Measurements from ENCODE around the gene GRAMD2B. TPM values are rescaled to one million over a fixed set of nuclear protein-coding genes. Genes with fewer than 3 reads are reported as not detected.

GRAMD2B gene
- total RNA-seq, 1 donor from 2014 or later: 32.1 TPM

DNA sequence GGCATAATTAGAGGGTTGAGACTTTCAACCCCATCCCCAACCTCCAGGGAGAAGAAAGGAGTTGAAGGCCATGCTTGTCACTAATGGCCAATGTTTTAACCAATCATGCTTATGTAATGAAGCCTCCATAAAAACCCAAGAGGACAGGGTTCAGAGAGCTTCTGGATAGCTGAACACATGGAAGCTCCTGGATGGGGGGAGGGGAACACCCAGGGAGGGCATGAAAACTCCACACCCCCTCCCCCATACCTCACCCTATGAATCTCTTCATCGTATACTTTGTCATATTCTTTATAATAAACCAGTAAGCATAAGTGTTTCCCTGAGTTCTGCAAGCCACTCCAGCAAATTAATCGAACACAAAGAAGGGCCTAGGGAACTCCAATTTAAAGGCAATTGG, 90.1 kb downstream of the GRAMD2B start:
- no peak for DNase-seq (ENCODE audit: low spot score, unreplicated experiment)
- no peak overlapping the region for H3K4me3 Mint-ChIP-seq (ENCODE audit: low read depth)
- peaks cover 10% of the 10 kb centered on the region for H3K4me1 Mint-ChIP-seq (ENCODE audit: low read depth)
- H3K36me3 Mint-ChIP-seq (ENCODE audit: insufficient read depth): no peaks in the 10 kb centered on the region
- no peak overlapping the region for H3K27ac Mint-ChIP-seq
- TF ChIP-seq, protein P1, sequence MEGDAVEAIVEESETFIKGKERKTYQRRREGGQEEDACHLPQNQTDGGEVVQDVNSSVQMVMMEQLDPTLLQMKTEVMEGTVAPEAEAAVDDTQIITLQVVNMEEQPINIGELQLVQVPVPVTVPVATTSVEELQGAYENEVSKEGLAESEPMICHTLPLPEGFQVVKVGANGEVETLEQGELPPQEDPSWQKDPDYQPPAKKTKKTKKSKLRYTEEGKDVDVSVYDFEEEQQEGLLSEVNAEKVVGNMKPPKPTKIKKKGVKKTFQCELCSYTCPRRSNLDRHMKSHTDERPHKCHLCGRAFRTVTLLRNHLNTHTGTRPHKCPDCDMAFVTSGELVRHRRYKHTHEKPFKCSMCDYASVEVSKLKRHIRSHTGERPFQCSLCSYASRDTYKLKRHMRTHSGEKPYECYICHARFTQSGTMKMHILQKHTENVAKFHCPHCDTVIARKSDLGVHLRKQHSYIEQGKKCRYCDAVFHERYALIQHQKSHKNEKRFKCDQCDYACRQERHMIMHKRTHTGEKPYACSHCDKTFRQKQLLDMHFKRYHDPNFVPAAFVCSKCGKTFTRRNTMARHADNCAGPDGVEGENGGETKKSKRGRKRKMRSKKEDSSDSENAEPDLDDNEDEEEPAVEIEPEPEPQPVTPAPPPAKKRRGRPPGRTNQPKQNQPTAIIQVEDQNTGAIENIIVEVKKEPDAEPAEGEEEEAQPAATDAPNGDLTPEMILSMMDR (IDR thresholded peaks at IDR 0.05; ENCODE audit: unreplicated experiment): no peak
- H3K27me3 Mint-ChIP-seq: no peaks in the 10 kb centered on the region
- no peaks in the 10 kb centered on the region for H3K9me3 Mint-ChIP-seq (ENCODE audit: low read depth)

DNA sequence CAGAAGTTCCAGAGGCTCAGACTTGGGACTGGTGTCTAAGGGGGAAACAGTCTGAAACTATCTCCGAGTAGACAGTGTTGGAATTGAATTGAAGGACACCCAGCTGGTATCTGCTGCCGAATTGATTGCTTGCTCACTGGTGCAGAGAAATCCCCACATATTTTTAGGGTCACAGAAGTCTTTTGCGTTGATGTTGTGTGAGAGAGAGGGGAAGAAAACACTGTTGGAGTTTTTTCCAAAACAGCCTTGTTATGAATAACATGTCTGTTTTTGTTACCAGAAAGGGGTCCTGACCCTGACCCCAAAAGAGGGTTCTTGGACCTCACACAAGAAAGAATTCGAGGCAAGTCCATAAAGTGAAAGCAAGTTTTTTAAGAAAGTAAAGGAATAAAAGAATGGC, 90.5 kb downstream of the GRAMD2B start:
- TF ChIP-seq, protein P1 (IDR thresholded peaks at IDR 0.05; ENCODE audit: unreplicated experiment): no peak
- Mint-ChIP-seq H3K27ac (no peak overlapping the region), H3K4me1 (ENCODE audit: low read depth) (peaks cover 10% of the 10 kb centered on the region), H3K9me3 (ENCODE audit: low read depth) (no peaks in the 10 kb centered on the region), H3K4me3 (ENCODE audit: low read depth) (no peak overlapping the region), H3K27me3 (no peaks in the 10 kb centered on the region), H3K36me3 (ENCODE audit: insufficient read depth) (no peaks in the 10 kb centered on the region)
- no peak for DNase-seq (ENCODE audit: low spot score, unreplicated experiment)

DNA sequence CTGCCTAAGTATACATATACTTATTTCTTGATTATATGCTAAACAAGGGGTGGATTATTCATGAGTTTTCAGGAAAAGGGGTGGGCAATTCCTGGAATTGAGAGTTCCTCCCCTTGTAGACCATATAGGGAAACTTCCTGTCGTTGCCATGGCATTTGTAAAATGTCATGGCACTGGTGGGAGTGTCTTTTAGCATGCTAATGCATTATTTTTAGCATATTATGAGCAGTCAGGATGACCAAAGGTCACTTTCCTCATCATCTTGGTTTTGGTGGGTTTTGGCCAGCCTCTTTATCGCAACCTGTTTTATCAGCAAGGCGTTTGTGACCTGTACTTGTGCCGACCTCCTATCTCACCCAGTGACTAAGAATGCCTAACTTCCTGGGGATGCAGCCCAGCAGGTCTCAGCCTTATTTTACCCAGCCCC, 90.9 kb downstream of the GRAMD2B start:
- H3K27me3 Mint-ChIP-seq: no peaks in the 10 kb centered on the region
- no peaks in the 10 kb centered on the region for H3K36me3 Mint-ChIP-seq (ENCODE audit: insufficient read depth)
- H3K9me3 Mint-ChIP-seq (ENCODE audit: low read depth): no peaks in the 10 kb centered on the region
- peaks cover 10% of the 10 kb centered on the region for H3K4me1 Mint-ChIP-seq (ENCODE audit: low read depth)
- no peak overlapping the region for H3K27ac Mint-ChIP-seq
- DNase-seq (ENCODE audit: low spot score, unreplicated experiment): no peak
- TF ChIP-seq, protein P1 (IDR thresholded peaks at IDR 0.05; ENCODE audit: unreplicated experiment): no peak
- no peak overlapping the region for H3K4me3 Mint-ChIP-seq (ENCODE audit: low read depth)

DNA sequence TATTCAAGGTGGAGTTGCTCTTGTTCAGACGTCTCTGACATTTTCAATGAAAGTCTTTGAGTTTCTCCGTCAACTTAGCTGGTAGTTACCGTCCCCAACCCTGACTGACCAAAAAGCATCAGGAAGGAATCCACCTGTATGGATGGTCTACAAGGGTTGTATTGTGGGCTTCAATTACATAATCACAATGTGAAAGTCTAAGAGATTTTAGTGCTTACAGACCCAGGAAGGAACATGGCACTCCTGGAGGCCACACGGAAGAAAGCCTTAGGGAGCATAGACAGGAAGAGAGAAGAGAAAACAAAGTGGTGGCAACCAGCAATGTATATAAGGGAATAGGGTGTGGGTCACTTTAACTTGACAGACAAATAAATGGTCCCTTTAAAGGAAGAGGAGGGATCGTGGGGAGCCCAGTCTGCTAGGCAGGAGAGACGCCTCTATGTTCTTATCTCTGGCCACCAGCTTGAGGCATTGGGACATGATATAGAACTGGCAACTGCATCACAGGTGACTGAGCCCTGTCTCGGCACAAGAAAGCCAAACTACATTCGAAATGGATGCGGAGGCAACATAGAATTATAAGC, 91.4 kb downstream of the GRAMD2B start:
- H3K4me3 Mint-ChIP-seq (ENCODE audit: low read depth): no peak overlapping the region
- TF ChIP-seq, protein P1 (IDR thresholded peaks at IDR 0.05; ENCODE audit: unreplicated experiment): no peak
- H3K4me1 Mint-ChIP-seq (ENCODE audit: low read depth): peaks cover 12% of the 10 kb centered on the region
- no peaks in the 10 kb centered on the region for H3K27me3 Mint-ChIP-seq
- H3K36me3 Mint-ChIP-seq (ENCODE audit: insufficient read depth): no peaks in the 10 kb centered on the region
- no peaks in the 10 kb centered on the region for H3K9me3 Mint-ChIP-seq (ENCODE audit: low read depth)
- no peak for DNase-seq (ENCODE audit: low spot score, unreplicated experiment)
- H3K27ac Mint-ChIP-seq: no peak overlapping the region

DNA sequence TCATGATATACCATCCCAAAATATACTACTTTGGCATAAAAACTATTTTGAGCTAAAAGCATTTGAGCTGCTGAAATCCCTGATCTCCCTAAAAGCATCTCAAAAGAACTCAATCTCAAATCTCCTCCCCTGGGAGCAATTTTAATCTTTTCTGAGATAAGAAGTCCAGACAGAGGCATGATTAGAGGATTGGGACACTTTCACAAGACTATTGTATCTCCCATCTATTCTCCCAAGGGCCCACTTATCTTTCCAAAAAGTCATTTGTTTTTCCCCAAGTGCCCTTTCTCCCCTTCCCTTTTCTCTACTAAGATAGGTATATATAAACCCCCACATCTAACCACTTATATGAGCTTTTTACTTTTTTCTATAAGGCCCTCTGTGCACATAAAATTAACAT, 92.1 kb downstream of the GRAMD2B start:
- no peaks in the 10 kb centered on the region for H3K9me3 Mint-ChIP-seq (ENCODE audit: low read depth)
- no peaks in the 10 kb centered on the region for H3K36me3 Mint-ChIP-seq (ENCODE audit: insufficient read depth)
- TF ChIP-seq, protein P1 (IDR thresholded peaks at IDR 0.05; ENCODE audit: unreplicated experiment): no peak
- H3K27ac Mint-ChIP-seq: no peak overlapping the region
- H3K27me3 Mint-ChIP-seq: no peaks in the 10 kb centered on the region
- no peak for DNase-seq (ENCODE audit: low spot score, unreplicated experiment)
- H3K4me1 Mint-ChIP-seq (ENCODE audit: low read depth): peaks cover 17% of the 10 kb centered on the region
- H3K4me3 Mint-ChIP-seq (ENCODE audit: low read depth): no peak overlapping the region
